Skin epidermis (tissue), 12 donors: Measurements from ENCODE around the gene HSPB6.

Experiments
- H3K27ac ChIP-seq, 21 experiments: fragments of 200-600 bp; sonication (generic) in 11 of 21; one replicate each; pipeline ENCODE4 v1.5.0; 2020; ENCODE audit warnings: mild to moderate bottlenecking in 3 of 21, inconsistent platforms in 2 of 21, moderate library complexity in 2 of 21
- H3K4me3 ChIP-seq, 7 experiments: fragments of 200-600 bp; sonication (generic) in 2 of 7; one replicate each; pipeline ENCODE4 v1.5.0; 2020; ENCODE audit warnings: inconsistent platforms in 2 of 7, mild to moderate bottlenecking in 2 of 7, moderate library complexity in 1 of 7

Gene HSPB6

GRCh38 chr19:35787227-35787799 is 30.5 kb upstream of the HSPB6 start:
- no peak overlapping the region for H3K4me3 ChIP-seq
- no peak overlapping the region for H3K27ac ChIP-seq

- no peak overlapping the region for H3K27ac ChIP-seq
- no peak overlapping the region for H3K4me3 ChIP-seq
Observed at GRCh38 chr19:35786299-35787160, 29.7 kb upstream of the HSPB6 start.

- Histone ChIP-seq H3K27ac (no peak overlapping the region), H3K4me3 (no peak overlapping the region)
Observed at GRCh38 chr19:35785339-35785627, 28.5 kb upstream of the HSPB6 start.

- Histone ChIP-seq H3K4me3 (no peak overlapping the region), H3K27ac (no peak overlapping the region)
Observed at GRCh38 chr19:35784503-35785338, 27.9 kb upstream of the HSPB6 start.

GRCh38 chr19:35783469-35784434 is 26.9 kb upstream of the HSPB6 start:
- Histone ChIP-seq H3K27ac (no peak overlapping the region), H3K4me3 (no peak overlapping the region)

GRCh38 chr19:35782589-35782988 is 25.8 kb upstream of the HSPB6 start:
- Histone ChIP-seq H3K4me3 (no peak overlapping the region), H3K27ac (no peak overlapping the region)

GRCh38 chr19:35781650-35782049 is 24.8 kb upstream of the HSPB6 start:
- no peak overlapping the region for H3K4me3 ChIP-seq
- no peak overlapping the region for H3K27ac ChIP-seq

- Histone ChIP-seq H3K27ac (no peak overlapping the region), H3K4me3 (no peak overlapping the region)
Observed at GRCh38 chr19:35780717-35781116, 23.9 kb upstream of the HSPB6 start.

- Histone ChIP-seq H3K4me3 (no peak overlapping the region), H3K27ac (no peak overlapping the region)
Observed at GRCh38 chr19:35780058-35780457, 23.2 kb upstream of the HSPB6 start.

- Histone ChIP-seq H3K27ac (no peak overlapping the region), H3K4me3 (no peak overlapping the region)
Observed at GRCh38 chr19:35779033-35779432, 22.2 kb upstream of the HSPB6 start.

- H3K4me3 ChIP-seq = no peak overlapping the region
- no peak overlapping the region for H3K27ac ChIP-seq
Observed at GRCh38 chr19:35777961-35778360, 21.1 kb upstream of the HSPB6 start.

- Histone ChIP-seq H3K27ac (peak overlapping the region in 1 of 21 experiments; percentile 22), H3K4me3 (no peak overlapping the region)
Observed at GRCh38 chr19:35777086-35777841, 20.4 kb upstream of the HSPB6 start.

GRCh38 chr19:35776102-35776788 is 19.4 kb upstream of the HSPB6 start:
- peak overlapping the region in 15 of 21 experiments; percentile 3 to 79 (median 70) for H3K27ac ChIP-seq
- H3K4me3 ChIP-seq = peak overlapping the region; percentile 54 to 96 (median 87)

GRCh38 chr19:35775298-35776101 is 18.7 kb upstream of the HSPB6 start, which contains the start of gene ARHGAP33:
ARHGAP33 (plus strand) TSS chr19:35775564; CDS start chr19:35775659, 95 bp downstream.
- H3K4me3 ChIP-seq = peak within 1 kb of the TSS; percentile 54 to 96 (median 87)
- H3K27ac ChIP-seq = peak within 1 kb of the TSS in 19 of 21 experiments; percentile 3 to 79 (median 67)

GRCh38 chr19:35775046-35775297 is 18.1 kb upstream of the HSPB6 start:
- Histone ChIP-seq H3K4me3 (peak overlapping the region; percentile 54 to 96 (median 87)), H3K27ac (no peak overlapping the region)

- no peak overlapping the region for H3K27ac ChIP-seq
- H3K4me3 ChIP-seq = peak overlapping the region in 6 of 7 experiments; percentile 54 to 96 (median 88)
Observed at GRCh38 chr19:35774274-35775045, 17.6 kb upstream of the HSPB6 start.
